HEK293 (cell line): ENCODE measurements around the gene ATP11C.

Experiments used
- CTCF ChIA-PET: fragments of 350-600 bp; formaldehyde crosslinking; extraction: SDS; loops from one replicate; lab custom pipeline; 2021; ENCODE audit warnings: antibody characterized with exemption; lab: Yijun Ruan, JAX
- POLR2A ChIA-PET: fragments of 300-600 bp; formaldehyde crosslinking; extraction: SDS; loops from one replicate; lab custom pipeline; 2020; ENCODE audit warnings: antibody characterized with exemption, inconsistent platforms; lab: Yijun Ruan, JAX
- H3K27ac ChIP-seq: fragments of 200-500 bp; sonication (Bioruptor generic); 2 replicates; pipeline ENCODE4 v1.5.1; 2014; ENCODE audit warnings: low read depth, low read length, control low read depth, inconsistent platforms; ENCODE audit errors: extremely low read depth
- H3K36me3 ChIP-seq, 2 experiments: fragments of 200-500 bp in 1 of 2; sonication (Bioruptor generic) in 1 of 2; 1 replicate in 1 of 2; 2 replicates in 1 of 2; pipeline ENCODE4 v1.5.1; 2014 to 2017; ENCODE audit warnings: inconsistent platforms in 2 of 2, low read length in 2 of 2; ENCODE audit not compliant: control insufficient read depth in 2 of 2, insufficient read depth in 1 of 2
- H3K4me1 ChIP-seq: fragments of 200-500 bp; sonication (Bioruptor generic); 2 replicates; pipeline ENCODE4 v1.5.1; 2014; ENCODE audit warnings: mild to moderate bottlenecking, low read length, inconsistent platforms; ENCODE audit not compliant: control insufficient read depth, insufficient read depth
- H3K4me3 ChIP-seq: 2 replicates; pipeline ENCODE4 v1.5.1; 2011; ENCODE audit warnings: low read depth, mild to moderate bottlenecking, control low read depth, low read length, moderate library complexity
- H3K9me3 ChIP-seq: fragments of 200-500 bp; sonication (Bioruptor generic); 2 replicates; pipeline ENCODE4 v1.5.1; 2014; ENCODE audit warnings: low read depth, low read length, inconsistent platforms; ENCODE audit not compliant: control insufficient read depth, insufficient read depth
- HOXD13 ChIP-seq: sonication (generic); formaldehyde crosslinking; IDR thresholded peaks from 2 replicates; pipeline ENCODE4 v1.8.0; 2022; ENCODE audit warnings: missing genetic modification reagents, borderline replicate concordance
- PRDM10 ChIP-seq: fragments of 450-650 bp; formaldehyde crosslinking; IDR thresholded peaks from 2 replicates; pipeline ENCODE4 v1.5.1; 2016; ENCODE audit warnings: missing biosample characterization, missing genetic modification characterization
- YY2 ChIP-seq: fragments of 450-650 bp; formaldehyde crosslinking; IDR thresholded peaks from 2 replicates; pipeline ENCODE4 v1.5.1; 2016; ENCODE audit warnings: missing biosample characterization, missing genetic modification characterization
- ZBTB17 ChIP-seq: fragments of 450-650 bp; formaldehyde crosslinking; IDR thresholded peaks from 2 replicates; pipeline ENCODE4 v1.5.1; 2016; ENCODE audit warnings: missing biosample characterization, missing genetic modification characterization
- ZBTB20 ChIP-seq: fragments of 450-650 bp; formaldehyde crosslinking; IDR thresholded peaks from 2 replicates; pipeline ENCODE4 v1.5.1; 2016; ENCODE audit warnings: missing biosample characterization, missing genetic modification characterization
- ZNF112 ChIP-seq: fragments of 450-650 bp; formaldehyde crosslinking; IDR thresholded peaks from 2 replicates; pipeline ENCODE4 v1.5.0; 2017; ENCODE audit warnings: missing biosample characterization, missing genetic modification characterization
- ZNF280D ChIP-seq: fragments of 450-650 bp; formaldehyde crosslinking; IDR thresholded peaks from 2 replicates; pipeline ENCODE4 v1.5.1; 2016; ENCODE audit warnings: missing biosample characterization, missing genetic modification characterization
- ZNF335 ChIP-seq: fragments of 450-650 bp; formaldehyde crosslinking; conservative IDR thresholded peaks from 2 replicates; pipeline ENCODE4 v1.5.1; 2016; ENCODE audit warnings: missing biosample characterization, missing genetic modification characterization
- ZNF416 ChIP-seq: fragments of 450-650 bp; formaldehyde crosslinking; IDR thresholded peaks from 2 replicates; pipeline ENCODE4 v1.5.1; 2016; ENCODE audit warnings: missing biosample characterization, missing genetic modification characterization
- ZNF571 ChIP-seq: fragments of 450-650 bp; formaldehyde crosslinking; IDR thresholded peaks from 2 replicates; pipeline ENCODE4 v1.5.0; 2017; ENCODE audit warnings: missing biosample characterization, missing genetic modification characterization
- ZNF596 ChIP-seq: fragments of 450-650 bp; IDR thresholded peaks from 2 replicates; pipeline ENCODE4 v1.5.0; 2018; ENCODE audit warnings: missing biosample characterization, mild to moderate bottlenecking, missing genetic modification characterization, moderate library complexity
- ZNF600 ChIP-seq: fragments of 450-650 bp; formaldehyde crosslinking; IDR thresholded peaks from 2 replicates; pipeline ENCODE4 v1.5.1; 2016; ENCODE audit warnings: missing biosample characterization, missing genetic modification characterization
- ZNF610 ChIP-seq: fragments of 450-650 bp; formaldehyde crosslinking; IDR thresholded peaks from 2 replicates; pipeline ENCODE4 v1.5.1; 2016; ENCODE audit warnings: missing biosample characterization, missing genetic modification characterization, borderline replicate concordance
- ZNF639 ChIP-seq: fragments of 450-650 bp; formaldehyde crosslinking; IDR thresholded peaks from 2 replicates; pipeline ENCODE4 v1.5.1; 2016; ENCODE audit warnings: missing biosample characterization, missing genetic modification characterization
- ZSCAN23 ChIP-seq: fragments of 450-650 bp; formaldehyde crosslinking; IDR thresholded peaks from 2 replicates; pipeline ENCODE4 v1.5.1; 2016; ENCODE audit warnings: missing biosample characterization, missing genetic modification characterization

Gene ATP11C

GRCh38 chrX:139804482-139804881, 128.4 kb downstream of the ATP11C start:
- H3K9me3 ChIP-seq, result 0 out of 2 replicates have a peak, but pooled peaks cover 2% of the 10 kb centered on the region
- TF ChIP-seq HOXD13, result no peak
- no peak for TF ChIP-seq ZBTB20 (tag by site-specific recombination)
- H3K27ac ChIP-seq, result no peak overlapping the region
- ChIA-PET CTCF (interaction anchor here (0.7 kb wide), 1 partner anchor 45 kb away, joined by 4 read pairs; no protein-coding TSS in a partner anchor), POLR2A (no interaction called here)
- no peak overlapping the region for H3K4me3 ChIP-seq
- H3K36me3 ChIP-seq, result peaks cover 15 to 38% of the 10 kb centered on the region in 2 experiments
- no peaks in the 10 kb centered on the region for H3K4me1 ChIP-seq

- Histone ChIP-seq H3K9me3 (0 out of 2 replicates have a peak, but pooled peaks cover under 1% of the 10 kb centered on the region), H3K4me1 (no peaks in the 10 kb centered on the region), H3K27ac (no peak overlapping the region), H3K36me3 (peaks cover 12 to 46% of the 10 kb centered on the region in 2 experiments), H3K4me3 (no peak overlapping the region)
- TF ChIP-seq YY2 (tag by site-specific recombination), result no peak
- no peak for TF ChIP-seq ZNF571
- TF ChIP-seq ZNF596 (tag by site-specific recombination), result no peak
- 0 out of 2 replicates have a peak, but pooled peaks have one; percentile 17 for TF ChIP-seq PRDM10 (tag by site-specific recombination)
- TF ChIP-seq ZNF112 (tag by site-specific recombination), result no peak
- TF ChIP-seq ZNF639 (tag by site-specific recombination), result no peak
- TF ChIP-seq ZSCAN23 (tag by site-specific recombination), result no peak
- ChIA-PET POLR2A (no interaction called here), CTCF (no interaction called here)
These were observed 129.6 kb downstream of the ATP11C start for GRCh38 chrX:139803224-139803623.

- ChIA-PET CTCF (interaction anchor here (0.7 kb wide), 1 partner anchor 357 kb away, joined by 3 read pairs; no protein-coding TSS in a partner anchor), POLR2A (no interaction called here)
- H3K4me3 ChIP-seq, result no peak overlapping the region
These were observed 130.8 kb downstream of the ATP11C start for GRCh38 chrX:139802048-139802447.

More at GRCh38 chrX:139802048-139802447, 130.8 kb downstream of the ATP11C start:
- Histone ChIP-seq H3K9me3 (no peaks in the 10 kb centered on the region), H3K4me1 (no peaks in the 10 kb centered on the region), H3K36me3 (peaks cover 10 to 56% of the 10 kb centered on the region in 2 experiments), H3K27ac (no peak overlapping the region)
- TF ChIP-seq ZNF280D (no peak), ZBTB17 (no peak), ZNF335 (no peak), ZNF600 (no peak), ZNF610 (tag by site-specific recombination) (no peak), ZNF112 (tag by site-specific recombination) (no peak), ZNF416 (tag by site-specific recombination) (no peak)
